SKM-1 treated with dmso at 0.1 percent for 144 hours (cell line): ENCODE measurements around the gene PERM1.
"Not testable (repeated sequence)": the region's sequence is repeated elsewhere in the genome, so short reads cannot be mapped to it uniquely, and the experiment has no call there.

Source experiments
- DNase-seq: peaks from one replicate; lab custom pipeline; 2025; ENCODE audit not compliant: unreplicated experiment; lab: John Stamatoyannopoulos, UW

The PERM1 gene

DNA sequence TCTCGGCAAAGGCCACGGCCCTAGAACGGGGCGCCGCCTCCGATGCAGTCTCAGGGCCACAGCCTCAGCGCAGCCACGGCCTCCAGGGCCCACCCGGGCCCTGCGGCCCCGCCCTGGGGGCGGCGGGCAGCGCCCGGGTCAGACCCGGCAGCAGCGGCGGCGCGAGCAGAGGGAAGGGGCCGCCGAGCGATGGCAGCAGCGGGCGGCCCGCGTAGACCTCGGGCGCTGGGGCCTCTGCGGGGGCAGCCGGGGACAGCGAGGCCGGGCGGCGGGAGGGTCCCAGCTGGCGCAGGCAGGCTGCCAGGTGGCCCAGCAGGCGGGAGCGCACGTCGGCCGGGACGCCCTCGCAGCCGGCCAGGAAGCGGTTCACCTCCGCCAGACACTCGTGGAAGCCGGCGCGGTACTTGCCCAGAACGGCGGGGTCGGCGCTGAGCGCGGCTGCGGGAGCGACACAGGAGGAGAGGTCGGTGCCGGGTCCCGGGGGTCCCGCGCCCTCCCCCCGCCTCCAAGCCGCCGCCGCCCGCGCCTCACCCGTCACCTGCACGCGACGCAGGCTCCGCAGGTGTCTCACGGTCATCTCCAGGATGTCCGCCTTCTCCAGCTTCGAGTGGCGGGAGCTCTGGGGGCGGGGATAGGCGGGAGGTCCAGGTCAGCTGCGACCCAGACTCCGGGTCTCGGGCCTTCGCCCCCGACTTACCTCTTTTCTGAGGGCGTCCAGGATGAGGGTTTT, 17.3 kb upstream of the PERM1 start:
- no peak for DNase-seq

DNA sequence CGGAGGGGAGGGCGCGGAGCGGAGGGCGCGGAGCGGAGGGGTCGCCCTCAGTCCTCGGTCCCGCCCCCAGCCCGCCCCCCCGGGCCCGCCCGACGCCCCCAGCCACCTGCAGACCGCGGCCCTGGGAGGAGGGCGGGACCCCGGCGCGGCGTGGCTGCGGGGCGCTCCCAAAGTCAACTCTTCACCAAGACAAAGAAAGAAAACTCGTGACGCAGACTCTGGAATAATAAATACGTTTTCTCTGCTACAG, 16.8 kb upstream of the PERM1 start:
- DNase-seq = no peak

DNA sequence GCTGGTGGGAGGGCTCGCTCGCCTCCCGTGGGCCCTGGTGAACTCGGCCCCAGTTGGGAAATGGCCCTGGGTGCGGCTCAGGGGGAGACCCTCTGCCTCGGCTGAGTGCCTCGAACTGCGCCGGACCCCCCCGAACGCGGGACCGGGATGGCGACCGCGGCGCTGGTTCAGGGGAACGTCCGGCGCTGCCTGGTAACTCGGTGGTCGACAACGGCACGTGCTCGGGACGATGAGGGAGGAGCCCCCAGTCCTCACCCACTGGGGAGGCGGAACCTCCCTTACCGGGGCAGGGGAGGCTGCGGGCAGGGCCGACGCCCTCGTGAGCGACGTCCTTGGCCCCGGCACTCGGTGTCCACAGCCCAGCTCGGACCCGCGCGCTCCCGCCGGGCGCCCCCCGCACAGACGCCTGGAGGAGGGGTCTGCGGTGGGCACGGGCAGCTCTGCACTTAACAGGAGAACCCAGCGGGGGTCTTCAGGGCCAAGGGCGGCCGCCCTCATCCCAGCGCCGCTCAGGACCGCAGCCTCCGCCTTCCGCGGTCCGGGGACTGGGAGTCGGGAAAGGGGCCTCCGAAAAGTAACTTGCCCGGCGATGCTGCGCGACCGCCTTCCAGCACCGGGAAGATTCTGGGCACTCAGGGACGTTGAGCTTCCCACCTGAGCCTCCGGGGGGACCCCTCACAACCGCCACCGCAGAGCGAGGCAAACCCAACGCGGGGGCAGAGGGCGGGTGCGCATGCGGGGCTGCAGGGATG, 16.3 kb upstream of the PERM1 start:
- no peak for DNase-seq

DNA sequence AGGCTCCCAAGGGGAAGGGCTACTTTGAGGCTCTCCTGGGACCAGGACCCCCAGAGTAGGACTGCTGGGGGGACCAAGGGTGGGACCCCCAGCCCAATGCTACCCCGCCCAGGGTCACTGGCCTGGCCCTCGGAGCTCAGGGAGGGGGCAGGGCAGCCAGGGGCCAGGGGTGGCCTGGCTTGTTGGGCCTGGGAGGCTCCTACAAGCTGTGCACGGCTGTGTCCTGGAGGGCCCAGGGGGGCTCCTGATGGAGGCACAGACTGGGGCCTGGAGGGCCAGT, 15.8 kb upstream of the PERM1 start:
- no peak for DNase-seq

DNA sequence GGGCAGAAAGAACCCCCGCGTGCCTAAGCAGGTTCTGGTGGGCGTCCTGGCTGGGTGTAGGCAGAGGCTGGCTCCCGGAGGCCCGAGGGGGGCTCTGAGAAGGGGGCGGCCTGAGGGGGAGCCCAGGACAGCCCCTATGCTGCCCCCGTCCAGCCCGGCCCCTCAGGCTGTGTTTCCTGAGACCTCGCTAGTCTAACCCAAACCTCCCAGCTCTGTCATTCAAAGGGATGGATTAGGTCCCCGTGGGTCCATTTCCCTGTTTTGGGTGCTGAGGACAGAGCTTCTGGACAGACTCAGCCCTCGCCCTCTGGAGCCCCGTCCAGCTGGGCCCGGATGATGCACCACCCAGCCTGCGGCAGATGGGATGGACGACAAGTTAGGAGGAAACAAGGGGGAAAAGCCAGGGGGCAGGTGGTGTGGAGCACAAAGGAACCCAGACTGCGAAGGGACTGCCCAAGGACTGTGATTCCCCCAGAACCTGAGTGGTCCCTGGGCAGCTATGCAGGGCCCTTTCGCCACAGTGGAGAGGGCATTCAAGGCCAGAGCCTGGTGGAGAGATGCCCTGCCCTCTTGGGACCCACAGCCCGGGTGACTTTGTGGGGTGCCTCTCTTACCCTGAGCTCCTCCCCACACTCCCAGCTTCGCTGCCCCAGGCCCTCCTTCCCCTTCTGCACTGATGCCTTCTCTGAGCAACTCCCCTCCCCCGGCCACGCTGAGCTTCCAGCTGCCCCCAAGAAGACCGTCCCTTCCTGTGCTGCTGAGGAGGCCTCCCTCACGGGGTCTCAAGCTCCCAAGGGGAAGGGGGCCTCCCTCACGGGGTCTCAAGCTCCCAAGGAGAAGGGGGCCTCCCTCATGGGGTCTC, 15.2 kb upstream of the PERM1 start:
- no peak for DNase-seq

DNA sequence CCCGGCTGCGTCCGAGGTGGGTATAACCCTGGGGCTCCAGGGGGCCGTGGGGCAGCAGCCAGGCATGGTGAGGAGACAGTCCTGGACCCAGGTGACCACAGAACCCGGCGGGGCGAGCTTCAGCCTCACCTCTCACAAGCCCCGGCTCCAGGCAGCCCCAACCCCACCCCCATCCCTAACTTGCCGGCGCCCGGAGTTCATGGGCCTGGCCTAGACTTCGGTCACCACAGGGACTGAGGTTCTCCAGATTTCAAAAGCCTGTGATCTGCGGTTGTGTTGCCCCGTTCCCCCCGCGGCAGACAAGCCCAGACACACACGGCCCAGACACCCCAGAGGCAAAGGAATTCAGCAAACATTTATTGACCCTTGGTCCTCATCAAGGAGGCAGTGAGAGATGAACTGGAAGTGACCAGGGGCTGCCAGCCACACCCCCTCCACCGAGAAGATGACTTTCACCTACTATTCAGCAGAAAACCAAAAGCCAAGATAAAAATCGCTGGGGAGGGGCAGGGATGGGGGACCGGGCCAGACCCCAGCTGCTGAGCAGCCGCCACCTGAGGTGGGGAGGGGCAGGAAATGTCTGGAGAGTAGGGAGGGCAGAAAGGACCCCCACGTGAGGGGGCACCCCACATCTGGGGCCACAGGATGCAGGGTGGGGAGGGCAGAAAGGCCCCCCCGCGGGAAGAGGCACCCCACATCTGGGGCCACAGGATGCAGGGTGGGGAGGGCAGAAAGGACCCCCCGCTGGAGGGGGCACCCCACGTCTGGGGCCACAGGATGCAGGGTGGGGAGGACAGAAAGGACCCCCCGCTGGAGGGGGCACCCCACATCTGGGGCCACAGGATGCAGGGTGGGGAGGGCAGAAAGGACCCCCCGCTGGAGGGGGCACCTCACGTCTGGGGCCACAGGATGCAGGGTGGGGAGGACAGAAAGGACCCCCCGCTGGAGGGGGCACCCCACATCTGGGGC, 14.1 kb upstream of the PERM1 start:
- no peak for DNase-seq

DNA sequence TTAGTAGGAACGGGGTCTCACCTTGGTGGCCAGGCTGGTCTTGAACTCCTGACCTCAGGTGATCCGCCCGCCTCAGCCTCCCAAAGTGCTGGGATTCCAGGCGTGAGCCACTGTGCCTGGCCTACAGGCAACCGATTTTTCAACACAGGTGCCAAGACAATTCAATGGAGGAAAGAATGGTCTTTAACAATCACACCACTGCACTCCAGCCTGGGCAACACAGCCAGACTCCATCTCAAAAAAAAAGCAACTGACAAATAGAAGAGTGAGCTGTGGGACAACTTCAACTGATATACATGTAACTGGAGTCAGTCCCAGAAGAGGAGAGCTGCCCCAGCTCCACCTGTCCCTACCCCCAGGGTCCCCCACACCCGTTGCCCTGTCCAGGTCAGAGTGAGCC, 12.7 kb upstream of the PERM1 start:
- not testable (repeated sequence) for DNase-seq

DNA sequence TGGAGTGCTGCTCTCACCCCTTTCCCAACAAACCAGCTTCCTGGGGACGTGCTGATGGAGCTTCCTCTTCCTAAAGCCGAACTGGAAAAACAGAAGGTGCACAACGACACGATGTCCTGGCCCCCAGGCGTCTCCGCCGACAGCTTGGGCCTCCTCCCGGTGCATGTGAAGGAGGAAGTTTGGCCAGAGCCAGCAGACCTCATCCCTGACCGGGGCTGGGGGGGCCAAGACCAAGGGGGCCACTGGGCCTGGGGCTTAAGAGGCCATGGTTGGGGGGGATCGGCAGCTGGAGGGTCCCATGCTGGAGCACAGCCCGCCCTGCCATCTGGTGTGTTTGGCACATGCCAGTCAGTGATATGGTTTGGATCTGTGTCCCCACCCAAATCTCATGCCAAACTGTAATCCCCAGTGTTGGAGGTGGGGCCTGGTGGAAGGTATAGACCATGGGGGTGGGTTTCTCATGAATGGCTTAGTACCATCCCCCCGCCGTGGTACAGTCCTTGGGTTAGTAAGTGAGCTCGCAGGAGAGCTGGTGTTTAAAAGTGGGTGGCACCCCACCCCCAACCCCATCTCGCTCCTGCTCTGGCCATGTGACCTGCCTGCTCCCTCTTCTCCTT, 11.6 kb upstream of the PERM1 start:
- no peak for DNase-seq

DNA sequence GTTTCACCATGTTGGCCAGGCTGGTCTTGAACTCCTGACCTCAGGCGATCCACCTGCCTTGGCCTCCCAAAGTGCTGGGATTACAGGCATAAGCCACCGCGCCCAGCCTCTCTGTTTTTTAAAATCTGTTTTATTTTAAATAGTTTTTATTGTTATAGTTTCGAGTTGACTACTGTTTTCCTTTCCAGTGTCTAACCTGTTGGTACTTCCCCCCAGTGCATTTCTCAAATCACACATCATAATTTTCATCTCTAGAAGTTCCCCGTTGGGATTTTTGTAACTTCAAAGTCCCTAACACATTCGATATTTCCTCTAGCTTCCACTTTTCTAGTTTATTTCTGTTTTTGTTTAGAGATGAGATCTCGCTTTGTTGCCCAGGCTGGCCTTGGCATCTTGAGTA, 10.5 kb upstream of the PERM1 start:
- no peak for DNase-seq

DNA sequence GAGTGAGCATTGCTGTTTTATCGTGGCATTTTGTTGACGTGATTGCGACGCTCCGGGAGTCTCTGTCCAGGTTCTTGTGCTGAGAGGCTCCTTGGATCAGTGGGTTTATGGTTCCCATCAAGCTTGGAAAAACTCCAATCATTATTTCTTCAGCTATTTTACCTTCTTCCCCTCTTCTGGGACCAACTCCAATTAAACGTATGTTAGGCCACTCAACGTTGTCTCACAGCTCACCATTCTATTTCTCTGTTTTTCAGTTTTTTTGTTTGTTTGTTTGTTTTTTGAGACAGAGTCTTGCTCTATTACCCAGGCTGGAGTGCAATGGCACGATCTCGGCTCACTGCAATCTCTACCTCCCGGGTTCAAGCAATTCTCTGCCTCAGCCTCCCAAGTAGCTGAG, 10.0 kb upstream of the PERM1 start:
- no peak for DNase-seq

DNA sequence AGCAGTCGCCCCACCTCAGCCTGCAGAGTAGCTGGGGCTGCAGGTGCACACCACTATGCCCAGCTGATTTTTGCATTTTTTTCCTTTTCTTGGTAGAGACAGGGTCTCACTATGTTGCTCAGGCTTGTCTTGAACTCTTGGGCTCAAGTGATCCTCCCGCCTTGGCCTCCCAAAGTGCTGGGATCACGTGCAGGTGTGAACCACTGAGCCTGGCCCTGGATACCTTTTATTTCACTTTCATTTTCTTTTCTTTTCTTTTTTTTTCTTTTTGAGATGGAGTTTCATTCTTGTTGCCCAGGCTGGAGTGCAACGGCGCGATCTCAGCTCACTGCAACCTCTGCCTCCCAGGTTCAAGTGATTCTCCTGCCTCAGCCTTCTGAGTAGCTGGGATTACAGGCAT, 9.4 kb upstream of the PERM1 start:
- not testable (repeated sequence) for DNase-seq

DNA sequence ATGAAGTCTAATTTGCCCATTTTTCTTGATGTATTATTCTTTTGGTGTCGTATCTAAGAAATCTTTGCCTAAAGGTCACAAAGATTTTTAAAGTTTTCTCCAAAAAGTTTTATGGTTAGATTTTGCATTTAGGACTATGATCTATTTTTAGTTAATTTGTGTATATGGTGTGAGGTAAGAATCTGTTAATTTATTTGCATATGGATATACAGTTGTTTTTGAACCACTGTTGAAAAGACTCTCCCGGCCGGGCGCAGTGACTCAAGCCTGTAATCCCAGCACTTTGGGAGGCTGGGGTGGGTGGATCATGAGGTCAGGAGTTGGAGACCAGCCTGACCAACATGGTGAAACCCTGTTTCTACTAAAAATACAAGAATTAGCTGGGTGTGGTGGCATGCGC, 6.2 kb upstream of the PERM1 start:
- DNase-seq = not testable (repeated sequence)

DNA sequence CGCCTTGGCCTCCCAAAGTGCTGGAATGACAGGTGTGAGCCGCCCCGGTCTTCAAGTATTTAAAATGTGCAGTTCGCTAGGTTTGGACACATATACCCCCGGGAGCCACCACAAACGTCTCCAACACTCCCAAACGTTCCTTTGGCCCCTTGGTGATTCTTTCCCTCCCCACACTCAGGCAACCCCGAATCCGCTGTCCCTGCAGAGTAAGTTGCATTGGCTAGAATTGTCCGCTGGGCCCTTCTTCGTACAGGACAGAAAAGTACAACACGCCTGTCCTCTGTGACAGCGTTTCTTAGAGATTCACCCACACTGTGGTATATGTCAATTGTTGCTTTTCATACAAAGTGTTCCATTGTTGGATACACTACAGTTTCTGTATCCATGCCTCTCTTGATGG, 3.2 kb upstream of the PERM1 start:
- no peak for DNase-seq

DNA sequence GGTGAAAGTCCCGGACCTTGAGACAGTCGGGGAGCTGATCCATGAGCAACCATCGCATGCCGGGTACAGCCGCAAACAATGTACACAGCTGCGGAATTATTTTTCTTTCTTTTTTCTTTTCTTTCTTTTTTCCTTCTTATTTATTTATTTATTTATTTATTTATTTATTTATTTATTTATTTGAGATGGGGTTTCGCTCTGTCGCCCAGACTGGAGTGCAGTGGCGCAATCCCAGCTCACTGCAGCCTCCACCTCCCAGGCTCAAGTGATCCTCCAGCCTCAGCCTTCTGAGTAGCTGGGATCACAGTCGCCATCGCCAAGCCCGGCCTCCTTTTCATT, 2.6 kb upstream of the PERM1 start:
- no peak for DNase-seq

DNA sequence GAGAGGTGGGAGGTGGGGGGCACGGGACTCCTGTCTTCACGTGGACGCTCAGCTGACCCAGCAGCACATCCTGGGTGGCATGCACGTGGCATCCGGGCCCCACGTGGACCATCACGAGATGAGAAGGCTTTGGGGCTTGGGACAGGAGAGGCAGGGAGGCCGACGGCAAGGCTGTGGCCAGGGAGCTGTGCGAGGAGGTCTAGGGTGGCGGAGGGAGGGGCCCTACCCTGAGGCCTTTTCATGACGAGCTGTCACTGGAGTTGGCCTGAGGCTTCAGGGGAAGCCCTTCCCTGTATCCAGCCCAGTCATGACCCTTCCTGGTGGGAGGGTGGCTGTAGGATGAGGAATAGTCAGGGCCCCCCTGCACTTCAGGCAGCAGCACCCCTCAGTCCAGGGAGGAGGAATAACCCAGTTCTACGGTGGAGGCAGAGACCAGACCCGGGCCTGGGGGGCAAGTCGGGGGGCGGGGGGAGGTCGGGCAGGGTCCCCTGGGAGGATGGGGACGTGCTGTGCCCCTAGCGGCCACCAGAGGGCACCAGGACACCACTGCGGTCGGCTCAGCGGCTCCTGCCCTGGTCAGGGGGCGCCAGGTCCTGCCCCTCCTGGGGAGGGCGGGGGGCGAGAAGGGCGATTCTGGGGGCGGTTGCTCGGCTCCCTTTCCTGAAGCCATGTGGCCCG, 2.0 kb upstream of the PERM1 start:
- DNase-seq = no peak

DNA sequence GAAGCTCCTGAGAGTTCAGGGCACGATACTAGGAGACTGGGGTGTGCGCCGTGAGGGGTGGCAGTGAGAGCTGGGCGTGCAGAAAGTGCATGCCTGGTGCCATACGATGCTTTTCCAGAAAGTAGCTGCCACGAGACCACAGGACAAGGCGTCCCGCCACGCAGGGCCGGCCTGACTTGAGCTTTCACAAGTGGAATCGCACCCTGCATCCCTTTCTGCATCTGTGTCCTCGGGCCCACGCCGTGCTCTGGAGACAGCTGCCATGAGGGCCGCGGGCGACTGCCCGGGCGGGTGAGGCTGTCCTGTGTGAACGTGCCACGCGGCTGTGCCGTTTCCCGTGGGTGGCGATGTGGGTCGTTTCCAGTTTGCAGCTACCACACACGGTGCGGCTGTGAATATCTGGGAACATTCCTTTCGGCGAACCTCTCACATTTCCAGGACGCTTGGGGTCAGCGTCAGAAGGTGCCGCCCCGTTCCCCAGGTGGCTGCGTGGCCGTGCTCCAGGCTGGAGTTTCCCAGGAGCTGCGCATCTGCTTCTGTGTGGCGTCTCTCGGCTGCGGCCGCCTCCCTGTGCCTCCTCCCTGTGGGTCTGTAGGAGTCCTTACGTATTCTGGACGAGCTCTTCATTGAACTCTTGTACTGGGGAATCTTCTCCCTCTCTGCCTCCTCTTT, 1.0 kb upstream of the PERM1 start:
- DNase-seq = no peak

DNA sequence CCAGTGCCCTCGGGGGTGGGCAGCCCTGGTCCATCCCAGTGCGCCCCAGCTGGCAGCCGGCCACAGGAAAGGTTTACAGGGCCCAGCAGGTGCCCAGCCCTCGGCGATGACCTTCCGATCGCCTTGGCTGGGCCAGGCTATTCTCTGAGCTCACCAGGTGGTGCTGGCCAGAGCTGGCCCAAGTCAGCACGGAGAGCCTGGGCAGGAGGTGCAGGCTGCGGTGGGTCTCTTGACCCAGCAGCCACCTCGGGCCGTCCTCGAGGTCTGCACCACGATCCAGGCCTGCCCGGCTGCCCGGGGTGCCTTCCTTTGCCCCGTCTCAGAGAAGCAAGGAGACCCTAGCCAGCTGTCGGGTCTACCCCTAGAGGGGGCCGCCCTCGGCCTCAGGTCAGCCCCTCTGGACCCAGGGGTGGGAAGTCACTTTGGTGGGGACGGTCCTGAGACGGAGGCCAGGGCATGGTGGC, 370 bp downstream of the PERM1 start:
- DNase-seq = no peak

DNA sequence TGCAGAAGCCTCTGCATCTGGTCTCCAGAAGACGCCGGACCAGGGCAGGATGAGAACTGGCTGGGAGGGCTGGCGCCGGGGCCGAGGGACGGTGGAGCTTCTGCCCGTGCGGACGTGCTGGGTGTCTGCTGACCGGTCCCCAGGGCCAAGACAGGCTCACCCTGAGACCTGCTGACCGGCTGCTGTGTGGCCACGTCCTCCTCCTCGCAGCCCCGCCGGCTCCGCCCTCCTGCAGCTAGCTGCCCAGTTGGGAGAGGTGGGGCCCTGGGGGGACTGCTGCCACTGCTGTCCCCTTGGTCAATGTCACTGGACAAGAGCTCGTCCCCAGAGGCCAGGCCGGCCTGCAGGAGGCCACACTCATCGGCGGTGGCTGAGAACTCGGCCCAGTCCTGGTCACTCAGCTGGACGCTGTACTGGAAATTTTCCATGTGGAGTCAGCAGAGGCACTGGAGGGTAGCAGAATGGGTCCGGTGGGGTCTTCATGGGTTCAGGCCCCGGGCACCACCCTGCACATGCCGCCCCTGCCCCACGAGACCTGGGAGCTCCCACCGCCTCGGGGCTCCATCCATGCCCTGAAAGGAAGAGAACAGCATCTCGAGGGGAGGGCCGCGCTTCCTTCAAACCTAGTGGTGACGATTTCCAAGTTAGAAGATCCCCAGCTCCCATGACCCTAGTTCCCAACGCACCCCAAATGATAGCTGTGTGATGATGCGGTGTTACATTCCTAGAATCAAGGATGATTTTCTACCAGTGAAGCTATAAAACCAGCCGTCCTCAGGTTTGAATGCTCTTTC, 1.1 kb downstream of the PERM1 start:
- DNase-seq = no peak

DNA sequence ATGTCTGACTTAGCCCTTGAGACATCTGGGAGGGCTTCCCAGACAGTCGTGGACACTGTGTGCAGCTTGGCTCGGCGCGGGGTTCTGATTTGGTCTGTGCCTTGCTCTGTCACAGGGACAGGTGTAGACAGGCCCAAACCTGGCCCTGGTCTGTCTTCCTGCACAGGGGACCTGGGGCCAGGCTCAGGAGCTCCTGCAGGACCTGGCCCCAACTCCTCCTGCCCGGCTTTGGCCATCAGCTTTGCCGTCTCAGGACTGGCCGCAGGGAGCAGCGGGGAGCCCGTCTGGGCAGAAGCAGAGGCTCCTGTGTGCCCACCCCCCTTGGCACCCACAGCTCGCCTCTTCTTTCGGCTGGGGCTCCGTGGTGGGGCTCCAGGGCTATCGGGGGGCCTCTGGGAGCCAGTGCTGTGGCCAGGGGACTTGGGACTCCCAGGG, 1.7 kb downstream of the PERM1 start:
- DNase-seq = no peak
